Large intestine (tissue), 3 donors: ENCODE results near the gene SHISA6. TPM values are rescaled to one million over a fixed set of nuclear protein-coding genes. Genes with fewer than 3 reads are reported as not detected.

Experiments used
- DNase-seq, 2 donors: peaks; one replicate each; pipeline versions ENCODE4 v3.0.0 to v3.0.0-alpha.2; 2013
- H3K27ac ChIP-seq: one replicate; pipeline ENCODE4 v1.5.1; 2013; ENCODE audit warnings: low read length
- H3K27me3 ChIP-seq: 2 replicates; pipeline ENCODE4 v1.6.1; 2013; ENCODE audit warnings: low read length; ENCODE audit not compliant: control insufficient read depth, insufficient read depth
- H3K36me3 ChIP-seq: 2 replicates; pipeline ENCODE4 v1.6.1; 2013; ENCODE audit warnings: low read length; ENCODE audit not compliant: control insufficient read depth, insufficient read depth
- H3K4me1 ChIP-seq: one replicate; pipeline ENCODE4 v1.6.1; 2013; ENCODE audit warnings: low read length; ENCODE audit not compliant: control insufficient read depth, insufficient read depth
- H3K4me3 ChIP-seq: one replicate; pipeline ENCODE4 v1.5.1; 2013; ENCODE audit warnings: low read length
- H3K9me3 ChIP-seq: one replicate; pipeline ENCODE4 v1.6.1; 2013; ENCODE audit warnings: mild to moderate bottlenecking, low read depth, low read length, moderate library complexity; ENCODE audit not compliant: control insufficient read depth
- WGBS: methylation state at CpG from one replicate; pipeline ENCODE4 v1.1.5; 2013; ENCODE audit warnings: low lambda C conversion rate; ENCODE audit not compliant: insufficient coverage; 5-methylcytosine and 5-hydroxymethylcytosine counted together
- polyA plus RNA-seq: library from polyadenylated mRNA; unstranded; fragments of 120-200 nt; gene quantifications from one replicate; pipeline ENCODE4 v1.2.1, GENCODE V29; 2013

SHISA6 gene
- polyA plus RNA-seq, 1 donor: 0.24 TPM

DNA sequence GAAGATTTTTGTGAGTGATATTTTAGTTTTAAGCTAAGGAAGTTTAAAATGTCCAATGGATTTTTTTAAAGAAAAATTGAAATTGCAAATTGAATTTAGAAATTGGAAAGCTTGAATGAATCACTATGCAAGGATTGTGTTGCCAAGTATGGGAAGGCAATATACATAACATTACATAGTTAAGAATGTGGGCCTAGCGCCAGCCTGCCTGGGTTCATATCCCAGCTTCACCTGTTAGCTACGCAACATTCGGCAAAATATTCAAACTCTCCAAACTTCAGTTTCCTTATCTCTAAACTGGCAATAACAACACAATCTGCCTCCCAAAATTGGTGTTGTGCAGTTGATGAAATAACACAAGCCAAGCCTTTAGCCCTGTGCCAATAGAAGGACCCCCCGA is 306.8 kb downstream of the SHISA6 start:
- Histone ChIP-seq H3K27me3 (no peaks in the 10 kb centered on the region), H3K4me1 (no peaks in the 10 kb centered on the region), H3K4me3 (no peak overlapping the region), H3K36me3 (no peaks in the 10 kb centered on the region), H3K9me3 (no peaks in the 10 kb centered on the region), H3K27ac (no peak overlapping the region)
- no peak for DNase-seq
- WGBS: no CpG with 5 or more reads among the region's 4 CpGs

DNA sequence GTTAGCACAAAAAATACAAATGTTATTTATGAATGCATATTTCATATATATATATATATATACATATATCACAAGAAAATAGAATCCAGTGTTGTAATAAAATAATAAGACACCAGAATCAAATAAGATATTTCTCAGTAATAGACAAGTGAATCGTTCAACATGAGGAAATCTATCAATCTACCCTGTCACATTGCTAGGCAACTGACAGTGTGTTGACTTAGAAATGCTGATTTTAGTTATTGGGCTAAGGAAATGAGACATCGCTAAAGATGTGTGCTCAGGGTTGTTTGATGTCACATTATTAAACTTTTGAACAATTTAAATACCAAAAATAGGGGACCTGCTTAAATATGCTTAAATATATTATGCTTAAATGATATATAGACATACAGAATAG is 307.4 kb downstream of the SHISA6 start:
- H3K36me3 ChIP-seq: no peaks in the 10 kb centered on the region
- no peak overlapping the region for H3K27ac ChIP-seq
- no peak for DNase-seq
- no peaks in the 10 kb centered on the region for H3K9me3 ChIP-seq
- H3K27me3 ChIP-seq: no peaks in the 10 kb centered on the region
- H3K4me3 ChIP-seq: no peak overlapping the region
- no CpG with 5 or more reads among the region's 2 CpGs for WGBS
- no peaks in the 10 kb centered on the region for H3K4me1 ChIP-seq

DNA sequence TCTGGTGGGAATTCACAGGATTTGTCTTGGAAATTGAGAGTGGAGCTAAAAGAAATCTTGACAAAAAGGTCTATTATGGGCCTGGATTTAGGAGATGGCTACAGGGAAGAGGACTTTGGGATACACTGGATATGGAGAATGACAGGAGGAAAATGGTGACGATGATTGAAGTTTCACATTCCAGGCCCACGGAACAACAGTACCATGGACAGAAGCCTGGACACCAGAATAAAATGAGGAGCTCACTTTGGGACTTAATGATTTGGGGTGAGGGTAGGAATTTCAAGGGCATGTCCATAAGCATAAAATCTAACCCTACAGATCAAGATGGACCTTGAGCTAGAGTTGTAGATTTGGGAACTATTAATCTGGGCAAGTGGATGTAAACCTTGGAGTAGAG is 309.4 kb downstream of the SHISA6 start:
- DNase-seq: no peak
- WGBS: no CpG with 5 or more reads among the region's 2 CpGs
- H3K4me3 ChIP-seq: no peak overlapping the region
- H3K27me3 ChIP-seq: no peaks in the 10 kb centered on the region
- no peak overlapping the region for H3K27ac ChIP-seq
- H3K4me1 ChIP-seq: no peaks in the 10 kb centered on the region
- H3K36me3 ChIP-seq: no peaks in the 10 kb centered on the region
- no peaks in the 10 kb centered on the region for H3K9me3 ChIP-seq

GRCh38 chr17:11551442-11551841 is 310.4 kb downstream of the SHISA6 start:
- WGBS: no CpG with 5 or more reads among the region's 6 CpGs

DNA sequence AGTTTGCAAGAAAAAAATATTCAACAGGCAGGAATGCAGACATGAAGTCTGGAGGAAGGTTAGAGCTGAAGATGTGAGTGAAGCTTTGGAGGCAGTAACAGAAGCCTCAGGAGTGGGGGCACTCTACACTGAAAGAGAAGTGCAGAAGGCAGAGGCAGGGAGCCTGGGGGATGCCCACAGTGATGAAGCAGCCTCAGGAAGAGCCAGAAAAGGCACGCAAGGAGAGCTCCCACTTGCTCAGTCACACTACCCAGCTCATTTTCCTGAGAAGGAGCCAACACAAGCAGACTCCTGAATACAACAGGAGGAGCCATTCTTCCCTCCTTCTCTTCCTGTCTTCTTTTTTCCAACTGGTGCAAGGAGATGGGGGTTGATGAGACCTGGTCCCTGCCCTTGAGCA is 312.1 kb downstream of the SHISA6 start:
- WGBS: no CpG with 5 or more reads among the region's 1 CpG

More at GRCh38 chr17:11551442-11551841, 310.4 kb downstream of the SHISA6 start:
- no peaks in the 10 kb centered on the region for H3K36me3 ChIP-seq
- H3K4me3 ChIP-seq: no peak overlapping the region
- H3K9me3 ChIP-seq: no peaks in the 10 kb centered on the region
- no peaks in the 10 kb centered on the region for H3K4me1 ChIP-seq
- no peak for DNase-seq
- no peaks in the 10 kb centered on the region for H3K27me3 ChIP-seq
- H3K27ac ChIP-seq: no peak overlapping the region

DNA sequence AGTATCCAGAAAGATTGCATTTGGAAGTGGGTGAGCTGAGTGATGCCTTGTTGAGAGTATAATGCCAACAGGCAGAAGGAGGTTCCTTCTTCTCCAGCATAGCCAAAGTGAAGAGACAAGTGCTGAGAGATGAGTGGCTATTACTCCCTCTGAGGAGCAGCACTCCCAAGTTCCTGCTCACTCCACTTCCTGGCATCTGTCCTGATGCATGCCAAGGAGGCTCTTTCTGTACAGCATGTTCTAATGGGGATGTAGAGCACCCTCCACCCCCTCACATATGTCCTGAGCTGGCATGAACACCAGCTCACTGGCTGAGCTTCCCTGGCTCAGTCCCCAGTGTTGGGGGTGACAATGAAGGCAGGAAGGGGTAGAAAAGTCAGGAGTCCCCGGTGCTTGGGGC is 313.0 kb downstream of the SHISA6 start:
- H3K27me3 ChIP-seq: no peaks in the 10 kb centered on the region
- H3K4me1 ChIP-seq: no peaks in the 10 kb centered on the region
- DNase-seq: no peak
- no peak overlapping the region for H3K27ac ChIP-seq
- WGBS: no CpG with 5 or more reads among the region's 1 CpG
- H3K9me3 ChIP-seq: no peaks in the 10 kb centered on the region
- no peaks in the 10 kb centered on the region for H3K36me3 ChIP-seq
- H3K4me3 ChIP-seq: no peak overlapping the region

More for the DNA sequence above, 312.1 kb downstream of the SHISA6 start:
- no peaks in the 10 kb centered on the region for H3K27me3 ChIP-seq
- no peaks in the 10 kb centered on the region for H3K36me3 ChIP-seq
- no peak for DNase-seq
- H3K27ac ChIP-seq: no peak overlapping the region
- H3K9me3 ChIP-seq: no peaks in the 10 kb centered on the region
- H3K4me1 ChIP-seq: no peaks in the 10 kb centered on the region
- no peak overlapping the region for H3K4me3 ChIP-seq

GRCh38 chr17:11554542-11554941 is 313.5 kb downstream of the SHISA6 start:
- Histone ChIP-seq H3K27me3 (no peaks in the 10 kb centered on the region), H3K4me1 (no peaks in the 10 kb centered on the region), H3K36me3 (no peaks in the 10 kb centered on the region), H3K9me3 (no peaks in the 10 kb centered on the region), H3K4me3 (no peak overlapping the region), H3K27ac (no peak overlapping the region)
- WGBS: 100% methylated on average over 1 of the region's 5 CpGs
- DNase-seq: no peak

DNA sequence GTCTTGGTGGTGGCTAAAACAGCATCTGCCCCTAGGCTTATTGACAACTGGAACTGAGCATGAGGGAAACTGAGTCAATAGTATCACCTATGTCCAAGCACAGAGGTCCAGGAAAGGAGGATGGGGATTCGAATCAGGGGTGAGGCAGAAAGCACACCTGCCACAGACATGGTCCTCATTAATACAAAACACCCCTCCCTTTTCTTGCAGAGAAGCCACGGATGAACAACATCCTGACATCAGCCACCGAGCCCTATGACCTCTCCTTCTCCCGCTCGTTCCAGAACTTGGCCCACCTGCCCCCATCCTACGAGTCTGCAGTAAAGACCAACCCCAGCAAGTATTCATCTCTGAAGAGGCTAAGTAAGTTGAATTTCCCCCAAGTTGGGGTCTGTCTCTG is 314.5 kb downstream of the SHISA6 start:
- H3K4me1 ChIP-seq: no peaks in the 10 kb centered on the region
- WGBS: no CpG with 5 or more reads among the region's 6 CpGs
- H3K27me3 ChIP-seq: no peaks in the 10 kb centered on the region
- no peaks in the 10 kb centered on the region for H3K36me3 ChIP-seq
- H3K4me3 ChIP-seq: no peak overlapping the region
- no peak overlapping the region for H3K27ac ChIP-seq
- DNase-seq: no peak
- H3K9me3 ChIP-seq: no peaks in the 10 kb centered on the region

GRCh38 chr17:11557727-11558452 is 316.9 kb downstream of the SHISA6 start:
- DNase-seq: no peak
- no CpG with 5 or more reads among the region's 46 CpGs for whole genome bisulfite sequencing
- Histone ChIP-seq H3K4me3 (no peak overlapping the region), H3K27me3 (no peaks in the 10 kb centered on the region), H3K27ac (no peak overlapping the region), H3K36me3 (no peaks in the 10 kb centered on the region), H3K9me3 (no peaks in the 10 kb centered on the region), H3K4me1 (no peaks in the 10 kb centered on the region)

DNA sequence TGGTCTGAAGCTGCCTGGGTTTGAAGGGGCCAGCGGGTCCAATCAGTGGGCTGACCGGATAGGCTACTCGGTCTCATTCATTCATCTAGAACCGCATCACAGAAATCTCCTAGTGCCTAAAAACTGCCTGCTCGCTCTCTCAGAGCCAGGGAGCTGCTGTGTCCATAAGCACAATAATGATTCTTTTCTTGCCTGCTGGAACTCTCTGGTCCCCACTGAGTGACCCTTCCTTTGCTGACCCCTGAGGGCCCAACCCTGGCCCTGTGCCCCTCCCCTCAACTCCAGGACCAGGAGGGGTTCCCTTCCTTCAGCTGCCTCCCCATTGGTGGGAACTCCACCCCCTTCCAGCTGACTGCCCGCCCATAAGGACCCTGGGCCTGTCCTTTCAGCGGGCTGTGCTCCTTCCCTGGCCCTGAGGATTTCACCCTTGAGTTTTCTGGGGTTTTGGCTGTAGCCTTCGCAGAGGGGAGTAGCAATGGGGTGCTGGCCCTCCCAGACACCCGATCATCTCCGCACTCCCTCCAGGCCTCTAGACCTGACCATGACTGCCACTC is 317.7 kb downstream of the SHISA6 start:
- Histone ChIP-seq H3K27me3 (no peaks in the 10 kb centered on the region), H3K36me3 (no peaks in the 10 kb centered on the region), H3K27ac (no peak overlapping the region), H3K9me3 (no peaks in the 10 kb centered on the region), H3K4me3 (no peak overlapping the region), H3K4me1 (no peaks in the 10 kb centered on the region)
- DNase-seq: no peak
- WGBS: no CpG with 5 or more reads among the region's 10 CpGs

DNA sequence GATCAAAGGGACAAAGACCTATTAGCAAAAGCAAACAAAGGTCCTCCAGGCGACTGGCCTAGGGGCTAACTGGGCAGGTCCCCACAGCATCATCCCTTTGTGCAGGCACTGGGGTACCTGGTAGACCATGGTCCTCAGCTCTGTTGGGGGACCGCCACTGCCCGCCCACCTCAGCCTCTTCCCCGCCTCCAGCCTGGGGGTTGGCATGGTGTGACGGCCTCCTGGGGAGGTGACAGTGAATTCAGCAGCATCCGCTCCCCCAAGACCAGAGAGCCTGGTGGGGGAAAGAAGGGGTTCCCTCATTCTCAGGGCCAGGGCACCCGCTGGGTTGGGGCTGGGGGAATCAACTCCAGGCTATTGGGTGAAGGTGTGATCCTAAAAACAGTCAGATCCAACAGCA is 318.6 kb downstream of the SHISA6 start:
- Histone ChIP-seq H3K9me3 (no peaks in the 10 kb centered on the region), H3K4me3 (no peak overlapping the region), H3K27me3 (no peaks in the 10 kb centered on the region), H3K4me1 (no peaks in the 10 kb centered on the region), H3K27ac (no peak overlapping the region), H3K36me3 (no peaks in the 10 kb centered on the region)
- DNase-seq: no peak
- no CpG with 5 or more reads among the region's 7 CpGs for WGBS
